CD4-positive, alpha-beta memory T cell (primary cell): ENCODE results near the gene CXorf66. TPM values are rescaled to one million over a fixed set of nuclear protein-coding genes. Genes with fewer than 3 reads are reported as not detected.

Experiments used
- CTCF ChIA-PET: fragments of 350-600 bp; sonication (Branson Sonifier 250); formaldehyde crosslinking; loops from one replicate; lab custom pipeline; 2021; ENCODE audit warnings: inconsistent platforms; ENCODE audit not compliant: partially characterized antibody; lab: Charles Lee
- POLR2A ChIA-PET: fragments of 350-600 bp; sonication (Branson Sonifier 250); formaldehyde crosslinking; loops from one replicate; lab custom pipeline; 2021; ENCODE audit not compliant: partially characterized antibody; lab: Charles Lee
- DNase-seq, 5 donors: peaks; one replicate each; pipeline versions ENCODE4 v3.0.0 to v3.0.0-alpha.2; 2020 to 2022; ENCODE audit warnings: mixed read lengths in 1 of 5
- H3K27ac ChIP-seq: one replicate; pipeline ENCODE4 v1.7.0; 2013; ENCODE audit warnings: low read depth, low read length
- H3K27me3 ChIP-seq: 2 replicates; pipeline ENCODE4 v1.7.0; 2013; ENCODE audit warnings: mild to moderate bottlenecking, low read length, moderate library complexity; ENCODE audit not compliant: insufficient read depth
- H3K36me3 ChIP-seq: 2 replicates; pipeline ENCODE4 v1.7.0; 2013; ENCODE audit warnings: mild to moderate bottlenecking, low read length, moderate library complexity; ENCODE audit not compliant: insufficient read depth
- H3K4me1 ChIP-seq: 2 replicates; pipeline ENCODE4 v1.7.0; 2013; ENCODE audit warnings: mild to moderate bottlenecking, low read length, moderate library complexity; ENCODE audit not compliant: insufficient read depth
- H3K4me3 ChIP-seq, 2 donors: one replicate each; pipeline ENCODE4 v1.7.0; 2013; ENCODE audit warnings: low read length in 2 of 2, mild to moderate bottlenecking in 1 of 2
- H3K9me3 ChIP-seq, 2 donors: one replicate each; pipeline ENCODE4 v1.7.0; 2013; ENCODE audit warnings: low read length in 2 of 2, control low read depth in 1 of 2; ENCODE audit not compliant: control insufficient read depth in 1 of 2
- H3K27ac Mint-ChIP-seq, 7 donors: one replicate each; pipeline ENCODE4 v1.8.0; 2020 to 2021; ENCODE audit warnings: mixed read lengths in 7 of 7, mild to moderate bottlenecking in 6 of 7, inconsistent platforms in 3 of 7, moderate library complexity in 3 of 7
- H3K27me3 Mint-ChIP-seq, 2 donors: one replicate each; pipeline ENCODE4 v1.8.0; 2020 to 2021; ENCODE audit warnings: mixed read lengths in 2 of 2
- H3K36me3 Mint-ChIP-seq, 2 donors: one replicate each; pipeline ENCODE4 v1.8.0; 2020 to 2021; ENCODE audit warnings: mixed read lengths in 2 of 2, inconsistent platforms in 1 of 2, mild to moderate bottlenecking in 1 of 2
- H3K4me1 Mint-ChIP-seq, 4 donors: one replicate each; pipeline ENCODE4 v1.8.0; 2020 to 2021; ENCODE audit warnings: mixed read lengths in 4 of 4, mild to moderate bottlenecking in 1 of 4
- H3K4me3 Mint-ChIP-seq, 8 donors: one replicate each; pipeline ENCODE4 v1.8.0; 2020 to 2021; ENCODE audit warnings: mixed read lengths in 8 of 8, mild to moderate bottlenecking in 7 of 8, moderate library complexity in 6 of 8, inconsistent platforms in 3 of 8
- H3K9me3 Mint-ChIP-seq, 8 donors: one replicate each; pipeline ENCODE4 v1.8.0; 2020 to 2021; ENCODE audit warnings: mixed read lengths in 8 of 8, mild to moderate bottlenecking in 5 of 8, inconsistent platforms in 3 of 8, moderate library complexity in 1 of 8
- intact Hi-C: fragments of 100-400 bp; cut with micrococcal nuclease; formaldehyde crosslinking; loops from one replicate; pipeline ENCODE4 v1.15.1; 2023
- polyA plus RNA-seq, 2 donors: library from polyadenylated mRNA; unstranded; fragments of 300-500 nt; fragmentation: Illumina TruSeq; gene quantifications; one replicate each; pipeline ENCODE4 v1.2.3, GENCODE V29; 2021
- total RNA-seq, 2 experiments: library from RNA; stranded (reverse); gene quantifications; one replicate each; pipeline ENCODE4 v1.2.3, GENCODE V29; 2021

CXorf66 gene
- total RNA-seq: not detected
- not detected for polyA plus RNA-seq

GRCh38 chrX:139965421-139965820 lies at the start of gene CXorf66:
TSS of gene CXorf66 (minus strand) at chrX:139965521. CDS start at chrX:139965496, 25 bp downstream.
- Mint-ChIP-seq H3K36me3 (no peaks in the 10 kb centered on the region), H3K4me3 (no peak within 1 kb of the TSS), H3K4me1 (no peaks in the 10 kb centered on the region), H3K27me3 (peaks cover 3 to 8% of the 10 kb centered on the region in 2 donors), H3K27ac (no peak within 1 kb of the TSS), H3K9me3 (peaks cover 0 to 5% (median 0%) of the 10 kb centered on the region in 8 donors)
- H3K27ac ChIP-seq: no peak within 1 kb of the TSS
- H3K27me3 ChIP-seq: no peaks in the 10 kb centered on the region
- ChIA-PET POLR2A (no interaction called here), CTCF (interaction anchor here (0.7 to 1.1 kb wide), 2 partner anchors 8 to 10 kb away, joined by 3 to 4 read pairs; no protein-coding TSS in a partner anchor)
- no peak within 1 kb of the TSS for H3K4me3 ChIP-seq
- intact Hi-C loops: no loop called here
- H3K36me3 ChIP-seq: no peaks in the 10 kb centered on the region
- H3K4me1 ChIP-seq: no peaks in the 10 kb centered on the region
- DNase-seq: no peak
- no peaks in the 10 kb centered on the region for H3K9me3 ChIP-seq

GRCh38 chrX:139982856-139983255 lies 17.5 kb upstream of the CXorf66 start:
- H3K27ac Mint-ChIP-seq: no peak overlapping the region
- H3K36me3 Mint-ChIP-seq: no peaks in the 10 kb centered on the region
- Histone ChIP-seq H3K27ac (no peak overlapping the region), H3K4me3 (no peak overlapping the region), H3K36me3 (no peaks in the 10 kb centered on the region), H3K27me3 (no peaks in the 10 kb centered on the region), H3K4me1 (no peaks in the 10 kb centered on the region), H3K9me3 (no peaks in the 10 kb centered on the region)
- H3K4me3 Mint-ChIP-seq: no peak overlapping the region
- peaks cover 0 to 2% (median 0%) of the 10 kb centered on the region in 8 donors for H3K9me3 Mint-ChIP-seq
- ChIA-PET POLR2A (no interaction called here), CTCF (no interaction called here)
- no peak for DNase-seq
- intact Hi-C loops: no loop called here
- no peaks in the 10 kb centered on the region for H3K27me3 Mint-ChIP-seq
- H3K4me1 Mint-ChIP-seq: no peaks in the 10 kb centered on the region

GRCh38 chrX:139974471-139974870 lies 9.2 kb upstream of the CXorf66 start:
- no peak for DNase-seq
- Histone ChIP-seq H3K4me1 (no peaks in the 10 kb centered on the region), H3K36me3 (no peaks in the 10 kb centered on the region), H3K4me3 (no peak overlapping the region), H3K9me3 (no peaks in the 10 kb centered on the region), H3K27ac (no peak overlapping the region), H3K27me3 (no peaks in the 10 kb centered on the region)
- no peak overlapping the region for H3K4me3 Mint-ChIP-seq
- H3K9me3 Mint-ChIP-seq: peaks cover 0 to 4% (median 0%) of the 10 kb centered on the region in 8 donors
- no peaks in the 10 kb centered on the region for H3K36me3 Mint-ChIP-seq
- intact Hi-C loops: no loop called here
- no peak overlapping the region for H3K27ac Mint-ChIP-seq
- H3K27me3 Mint-ChIP-seq: peaks cover 1 to 14% of the 10 kb centered on the region in 2 donors
- POLR2A ChIA-PET: no interaction called here
- CTCF ChIA-PET: interaction anchor here (1.4 kb wide), 1 partner anchor 9 kb away, joined by 4 read pairs; the partner anchor contains the start of gene CXorf66
- H3K4me1 Mint-ChIP-seq: peaks cover 0 to 2% (median 0%) of the 10 kb centered on the region in 4 donors

GRCh38 chrX:139972629-139973624 lies 7.6 kb upstream of the CXorf66 start:
- DNase-seq: no peak
- Histone ChIP-seq H3K4me3 (no peak overlapping the region), H3K27ac (no peak overlapping the region), H3K9me3 (no peaks in the 10 kb centered on the region), H3K4me1 (no peaks in the 10 kb centered on the region), H3K36me3 (no peaks in the 10 kb centered on the region), H3K27me3 (no peaks in the 10 kb centered on the region)
- ChIA-PET POLR2A (no interaction called here), CTCF (interaction anchor here (0.5 kb wide), 1 partner anchor 7 kb away, joined by 3 read pairs; no protein-coding TSS in a partner anchor)
- H3K36me3 Mint-ChIP-seq: no peaks in the 10 kb centered on the region
- peaks cover 0 to 2% (median 0%) of the 10 kb centered on the region in 4 donors for H3K4me1 Mint-ChIP-seq
- H3K27ac Mint-ChIP-seq: no peak overlapping the region
- peaks cover 0 to 4% (median 0%) of the 10 kb centered on the region in 8 donors for H3K9me3 Mint-ChIP-seq
- intact Hi-C loops: no loop called here
- peaks cover 3 to 14% of the 10 kb centered on the region in 2 donors for H3K27me3 Mint-ChIP-seq
- no peak overlapping the region for H3K4me3 Mint-ChIP-seq

GRCh38 chrX:139972113-139972512 lies 6.8 kb upstream of the CXorf66 start:
- no peak overlapping the region for H3K4me3 Mint-ChIP-seq
- H3K4me3 ChIP-seq: no peak overlapping the region
- H3K36me3 Mint-ChIP-seq: no peaks in the 10 kb centered on the region
- H3K9me3 Mint-ChIP-seq: peaks cover 0 to 4% (median 0%) of the 10 kb centered on the region in 8 donors
- peaks cover 0 to 2% (median 0%) of the 10 kb centered on the region in 4 donors for H3K4me1 Mint-ChIP-seq
- intact Hi-C loops: no loop called here
- H3K27ac Mint-ChIP-seq: no peak overlapping the region
- DNase-seq: no peak
- H3K27me3 ChIP-seq: no peaks in the 10 kb centered on the region
- ChIA-PET POLR2A (no interaction called here), CTCF (no interaction called here)
- H3K27ac ChIP-seq: no peak overlapping the region
- H3K36me3 ChIP-seq: no peaks in the 10 kb centered on the region
- H3K9me3 ChIP-seq: no peaks in the 10 kb centered on the region
- peaks cover 3 to 14% of the 10 kb centered on the region in 2 donors for H3K27me3 Mint-ChIP-seq
- H3K4me1 ChIP-seq: no peaks in the 10 kb centered on the region

- intact Hi-C loops: no loop called here
- ChIA-PET CTCF (no interaction called here), POLR2A (no interaction called here)
- no peak overlapping the region for H3K27ac ChIP-seq
- Mint-ChIP-seq H3K9me3 (peaks cover 0 to 3% (median 0%) of the 10 kb centered on the region in 8 donors), H3K27me3 (peaks cover 3 to 14% of the 10 kb centered on the region in 2 donors), H3K4me1 (peaks cover 0 to 2% (median 0%) of the 10 kb centered on the region in 4 donors), H3K36me3 (no peaks in the 10 kb centered on the region), H3K4me3 (no peak overlapping the region), H3K27ac (no peak overlapping the region)
- H3K4me1 ChIP-seq: no peaks in the 10 kb centered on the region
- no peak for DNase-seq
- no peaks in the 10 kb centered on the region for H3K27me3 ChIP-seq
- no peaks in the 10 kb centered on the region for H3K9me3 ChIP-seq
- H3K4me3 ChIP-seq: no peak overlapping the region
- no peaks in the 10 kb centered on the region for H3K36me3 ChIP-seq
Observed at GRCh38 chrX:139971394-139971749, 6.1 kb upstream of the CXorf66 start.

GRCh38 chrX:139969286-139969685 lies 4.0 kb upstream of the CXorf66 start:
- Mint-ChIP-seq H3K27ac (no peak overlapping the region), H3K9me3 (no peaks in the 10 kb centered on the region), H3K4me1 (peaks cover 0 to 2% (median 0%) of the 10 kb centered on the region in 4 donors), H3K36me3 (no peaks in the 10 kb centered on the region), H3K4me3 (no peak overlapping the region), H3K27me3 (peaks cover 2 to 12% of the 10 kb centered on the region in 2 donors)
- POLR2A ChIA-PET: no interaction called here
- no peak overlapping the region for H3K4me3 ChIP-seq
- no peaks in the 10 kb centered on the region for H3K9me3 ChIP-seq
- no peaks in the 10 kb centered on the region for H3K27me3 ChIP-seq
- no peaks in the 10 kb centered on the region for H3K36me3 ChIP-seq
- intact Hi-C loops: no loop called here
- CTCF ChIA-PET: no interaction called here
- H3K4me1 ChIP-seq: no peaks in the 10 kb centered on the region
- no peak overlapping the region for H3K27ac ChIP-seq
- no peak for DNase-seq
